Peyer's patch (tissue), 4 donors: ENCODE results near the gene SHLD1.

ENCODE experiments used
- POLR2A ChIP-seq, 2 donors: fragments of 450-650 bp; IDR thresholded peaks; one replicate each; pipeline ENCODE4 v1.5.1; 2017; ENCODE audit warnings: antibody characterized with exemption in 2 of 2, mild to moderate bottlenecking in 2 of 2, moderate library complexity in 2 of 2
- TF ChIP-seq, protein P1 (sequence below), 6 experiments: fragments of 450-650 bp in 4 of 6; fragments of 200-600 bp in 2 of 6; sonication (generic) in 1 of 6; IDR thresholded peaks; one replicate each; pipeline ENCODE4 v1.5.1; 2017 to 2019; ENCODE audit warnings: antibody characterized with exemption in 6 of 6, mild to moderate bottlenecking in 3 of 6, moderate library complexity in 1 of 6

DNA sequence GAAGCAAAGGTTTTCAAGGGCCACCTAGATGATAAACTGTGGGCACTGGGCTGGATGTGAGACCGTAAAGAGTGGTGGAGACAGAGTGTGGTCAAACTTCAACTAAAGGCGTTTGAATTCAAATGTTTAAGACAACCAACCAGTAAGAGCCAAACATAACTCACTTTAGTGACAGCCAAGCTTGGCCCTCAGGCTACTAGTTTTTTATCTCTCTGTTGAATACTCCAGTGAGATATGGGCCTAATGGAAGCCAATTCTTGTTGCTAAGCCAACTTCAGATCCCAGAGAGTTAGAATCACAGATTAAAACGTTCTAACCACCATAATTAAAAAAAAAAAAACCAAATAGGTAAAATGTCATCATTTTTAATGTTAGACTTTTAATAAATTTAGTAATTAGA is 142.9 kb downstream of the SHLD1 start:
- TF ChIP-seq, protein P1, sequence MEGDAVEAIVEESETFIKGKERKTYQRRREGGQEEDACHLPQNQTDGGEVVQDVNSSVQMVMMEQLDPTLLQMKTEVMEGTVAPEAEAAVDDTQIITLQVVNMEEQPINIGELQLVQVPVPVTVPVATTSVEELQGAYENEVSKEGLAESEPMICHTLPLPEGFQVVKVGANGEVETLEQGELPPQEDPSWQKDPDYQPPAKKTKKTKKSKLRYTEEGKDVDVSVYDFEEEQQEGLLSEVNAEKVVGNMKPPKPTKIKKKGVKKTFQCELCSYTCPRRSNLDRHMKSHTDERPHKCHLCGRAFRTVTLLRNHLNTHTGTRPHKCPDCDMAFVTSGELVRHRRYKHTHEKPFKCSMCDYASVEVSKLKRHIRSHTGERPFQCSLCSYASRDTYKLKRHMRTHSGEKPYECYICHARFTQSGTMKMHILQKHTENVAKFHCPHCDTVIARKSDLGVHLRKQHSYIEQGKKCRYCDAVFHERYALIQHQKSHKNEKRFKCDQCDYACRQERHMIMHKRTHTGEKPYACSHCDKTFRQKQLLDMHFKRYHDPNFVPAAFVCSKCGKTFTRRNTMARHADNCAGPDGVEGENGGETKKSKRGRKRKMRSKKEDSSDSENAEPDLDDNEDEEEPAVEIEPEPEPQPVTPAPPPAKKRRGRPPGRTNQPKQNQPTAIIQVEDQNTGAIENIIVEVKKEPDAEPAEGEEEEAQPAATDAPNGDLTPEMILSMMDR (IDR thresholded peaks at IDR 0.05), result no peak
- TF ChIP-seq POLR2A (IDR thresholded peaks at IDR 0.05), result no peak
